Adrenal gland (tissue), 5 donors: ENCODE data around the gene FLVCR1.

Source experiments
- POLR2A ChIP-seq, 2 donors: fragments of 450-650 bp; IDR thresholded peaks; one replicate each; pipeline ENCODE4 v1.6.1; 2017; ENCODE audit warnings: antibody characterized with exemption in 2 of 2, mild to moderate bottlenecking in 2 of 2, moderate library complexity in 1 of 2
- TF ChIP-seq, protein P1 (sequence below), 6 experiments: fragments of 450-650 bp in 4 of 6; fragments of 200-600 bp in 2 of 6; sonication (generic) in 1 of 6; IDR thresholded peaks; 1 replicate in 5 of 6; 2 replicates in 1 of 6; pipeline versions ENCODE4 v1.5.1 to v1.8.0; 2016 to 2021; ENCODE audit warnings: antibody characterized with exemption in 6 of 6, mild to moderate bottlenecking in 2 of 6, moderate library complexity in 1 of 6
- donor health status: DM: no; HTN: no; CAD: no.

DNA sequence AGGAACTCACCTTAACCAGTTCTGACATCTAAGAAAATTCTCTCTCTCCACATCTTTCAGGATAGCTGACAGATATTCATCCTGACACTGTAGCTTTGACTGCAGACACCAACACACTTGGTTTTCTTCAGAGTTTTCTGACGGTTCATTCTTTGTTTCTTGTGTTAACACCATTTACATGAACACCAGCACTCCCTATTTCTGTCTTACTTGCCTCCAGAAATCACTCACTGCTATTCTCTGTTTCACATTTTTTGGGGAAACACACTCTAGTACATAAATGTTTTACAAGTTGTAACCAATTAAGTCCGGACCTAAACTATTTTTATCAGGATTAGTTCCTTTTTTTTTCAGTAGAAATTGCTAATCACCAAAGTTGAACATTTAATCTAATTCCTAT lies 15.4 kb downstream of the FLVCR1 start:
- TF ChIP-seq, protein P1, sequence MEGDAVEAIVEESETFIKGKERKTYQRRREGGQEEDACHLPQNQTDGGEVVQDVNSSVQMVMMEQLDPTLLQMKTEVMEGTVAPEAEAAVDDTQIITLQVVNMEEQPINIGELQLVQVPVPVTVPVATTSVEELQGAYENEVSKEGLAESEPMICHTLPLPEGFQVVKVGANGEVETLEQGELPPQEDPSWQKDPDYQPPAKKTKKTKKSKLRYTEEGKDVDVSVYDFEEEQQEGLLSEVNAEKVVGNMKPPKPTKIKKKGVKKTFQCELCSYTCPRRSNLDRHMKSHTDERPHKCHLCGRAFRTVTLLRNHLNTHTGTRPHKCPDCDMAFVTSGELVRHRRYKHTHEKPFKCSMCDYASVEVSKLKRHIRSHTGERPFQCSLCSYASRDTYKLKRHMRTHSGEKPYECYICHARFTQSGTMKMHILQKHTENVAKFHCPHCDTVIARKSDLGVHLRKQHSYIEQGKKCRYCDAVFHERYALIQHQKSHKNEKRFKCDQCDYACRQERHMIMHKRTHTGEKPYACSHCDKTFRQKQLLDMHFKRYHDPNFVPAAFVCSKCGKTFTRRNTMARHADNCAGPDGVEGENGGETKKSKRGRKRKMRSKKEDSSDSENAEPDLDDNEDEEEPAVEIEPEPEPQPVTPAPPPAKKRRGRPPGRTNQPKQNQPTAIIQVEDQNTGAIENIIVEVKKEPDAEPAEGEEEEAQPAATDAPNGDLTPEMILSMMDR (IDR thresholded peaks at IDR 0.05): no peak
- no peak for TF ChIP-seq POLR2A (IDR thresholded peaks at IDR 0.05)
